CD4-positive, CD25-positive, alpha-beta regulatory T cell (primary cell): ENCODE measurements around the gene SHOX. TPM values are rescaled to one million over a fixed set of nuclear protein-coding genes. Genes with fewer than 3 reads are reported as not detected.
A peak's percentile ranks its signal among the peaks of the same experiment; 100 is the strongest.

Experiments
- ATAC-seq, 2 donors: fragments of 150-1000 bp; cut with Tn5 transposase; one replicate each; pipeline ENCODE4 v1.10.0; 2021; ENCODE audit warnings: low read depth in 2 of 2, moderate number of reproducible peaks in 2 of 2, moderate library complexity in 1 of 2
- DNase-seq, 3 donors: peaks; one replicate each; pipeline versions ENCODE4 v3.0.0 to v3.0.0-alpha.2; 2012 to 2022; ENCODE audit warnings: mixed read lengths in 1 of 3
- H3K27ac ChIP-seq: one replicate; pipeline ENCODE4 v1.7.0; 2013; ENCODE audit warnings: mild to moderate bottlenecking, low read length; ENCODE audit not compliant: insufficient read depth, poor library complexity, severe bottlenecking
- H3K27me3 ChIP-seq: one replicate; pipeline ENCODE4 v1.7.0; 2013; ENCODE audit warnings: low read length; ENCODE audit not compliant: control insufficient read depth, insufficient read depth
- H3K36me3 ChIP-seq: one replicate; pipeline ENCODE4 v1.7.0; 2013; ENCODE audit warnings: mild to moderate bottlenecking, low read length, moderate library complexity; ENCODE audit not compliant: control insufficient read depth, insufficient read depth
- H3K4me1 ChIP-seq: 2 replicates; pipeline ENCODE4 v1.7.0; 2013; ENCODE audit warnings: mild to moderate bottlenecking, low read length; ENCODE audit not compliant: insufficient read depth, control insufficient read depth, poor library complexity, severe bottlenecking
- H3K4me3 ChIP-seq: one replicate; pipeline ENCODE4 v1.7.0; 2013; ENCODE audit warnings: low read depth, mild to moderate bottlenecking, low read length, moderate library complexity
- H3K9me3 ChIP-seq, 2 experiments: 1 replicate in 1 of 2; 2 replicates in 1 of 2; pipeline ENCODE4 v1.7.0; 2013; ENCODE audit warnings: low read length in 2 of 2, mild to moderate bottlenecking in 1 of 2, moderate library complexity in 1 of 2; ENCODE audit not compliant: control insufficient read depth in 2 of 2
- H3K27ac Mint-ChIP-seq, 3 donors: one replicate each; pipeline ENCODE4 v1.8.0; 2020 to 2022; ENCODE audit warnings: mild to moderate bottlenecking in 3 of 3, mixed read lengths in 3 of 3, moderate library complexity in 2 of 3
- H3K27me3 Mint-ChIP-seq: one replicate; pipeline ENCODE4 v1.8.0; 2022; ENCODE audit warnings: mild to moderate bottlenecking, mixed read lengths
- H3K36me3 Mint-ChIP-seq: one replicate; pipeline ENCODE4 v1.8.0; 2020; ENCODE audit warnings: mixed read lengths
- H3K4me1 Mint-ChIP-seq, 4 donors: one replicate each; pipeline ENCODE4 v1.8.0; 2020 to 2022; ENCODE audit warnings: mixed read lengths in 4 of 4, mild to moderate bottlenecking in 1 of 4
- H3K4me3 Mint-ChIP-seq, 4 donors: one replicate each; pipeline ENCODE4 v1.8.0; 2020 to 2022; ENCODE audit warnings: mild to moderate bottlenecking in 4 of 4, mixed read lengths in 4 of 4, moderate library complexity in 3 of 4
- H3K9me3 Mint-ChIP-seq, 7 donors: one replicate each; pipeline ENCODE4 v1.8.0; 2020 to 2022; ENCODE audit warnings: mixed read lengths in 7 of 7, mild to moderate bottlenecking in 3 of 7, moderate library complexity in 2 of 7
- polyA plus RNA-seq, 4 donors: library from polyadenylated mRNA; unstranded; fragments of 300-500 nt; fragmentation: Illumina TruSeq; gene quantifications; one replicate each; pipeline ENCODE4 v1.2.3, GENCODE V29; 2021
- total RNA-seq: library from RNA; stranded (reverse); gene quantifications from one replicate; pipeline ENCODE4 v1.2.3, GENCODE V29; 2022

The SHOX gene
- total and polyA plus RNA-seq, 5 donors from 2014 or later = not detected

GRCh38 chrX:680062-680461 lies 49.5 kb downstream of the SHOX start:
- no peak overlapping the region for H3K27ac ChIP-seq
- H3K9me3 ChIP-seq = no peaks in the 10 kb centered on the region
- H3K27ac Mint-ChIP-seq = no peak overlapping the region
- DNase-seq = no peak
- H3K36me3 Mint-ChIP-seq = no peaks in the 10 kb centered on the region
- no peaks in the 10 kb centered on the region for H3K27me3 ChIP-seq
- peaks cover 0 to 12% (median 5%) of the 10 kb centered on the region in 7 donors for H3K9me3 Mint-ChIP-seq
- no peak overlapping the region for H3K4me3 ChIP-seq
- no peaks in the 10 kb centered on the region for H3K36me3 ChIP-seq
- H3K4me1 Mint-ChIP-seq = no peaks in the 10 kb centered on the region
- no peaks in the 10 kb centered on the region for H3K4me1 ChIP-seq
- no peaks in the 10 kb centered on the region for H3K27me3 Mint-ChIP-seq
- H3K4me3 Mint-ChIP-seq = no peak overlapping the region
- no peak for ATAC-seq

GRCh38 chrX:681989-682388 lies 51.4 kb downstream of the SHOX start:
- Histone ChIP-seq H3K9me3 (no peaks in the 10 kb centered on the region), H3K27ac (no peak overlapping the region), H3K4me3 (no peak overlapping the region), H3K4me1 (no peaks in the 10 kb centered on the region), H3K36me3 (no peaks in the 10 kb centered on the region), H3K27me3 (no peaks in the 10 kb centered on the region)
- DNase-seq = no peak
- Mint-ChIP-seq H3K27ac (no peak overlapping the region), H3K36me3 (no peaks in the 10 kb centered on the region), H3K27me3 (no peaks in the 10 kb centered on the region), H3K4me1 (no peaks in the 10 kb centered on the region), H3K9me3 (peaks cover 0 to 12% (median 5%) of the 10 kb centered on the region in 7 donors), H3K4me3 (no peak overlapping the region)
- no peak for ATAC-seq

GRCh38 chrX:682892-683291 lies 52.3 kb downstream of the SHOX start:
- DNase-seq (no peak), ATAC-seq (no peak)
- Histone ChIP-seq H3K4me1 (no peaks in the 10 kb centered on the region), H3K4me3 (no peak overlapping the region), H3K9me3 (no peaks in the 10 kb centered on the region), H3K36me3 (no peaks in the 10 kb centered on the region), H3K27ac (no peak overlapping the region), H3K27me3 (no peaks in the 10 kb centered on the region)
- Mint-ChIP-seq H3K4me1 (no peaks in the 10 kb centered on the region), H3K27ac (no peak overlapping the region), H3K4me3 (no peak overlapping the region), H3K27me3 (no peaks in the 10 kb centered on the region), H3K9me3 (peaks cover 0 to 12% (median 5%) of the 10 kb centered on the region in 7 donors), H3K36me3 (no peaks in the 10 kb centered on the region)

- ATAC-seq (no peak), DNase-seq (no peak)
- H3K27me3 ChIP-seq = no peaks in the 10 kb centered on the region
- Mint-ChIP-seq H3K36me3 (no peaks in the 10 kb centered on the region), H3K27me3 (no peaks in the 10 kb centered on the region), H3K9me3 (peaks cover 0 to 12% (median 5%) of the 10 kb centered on the region in 7 donors), H3K4me3 (no peak overlapping the region), H3K27ac (no peak overlapping the region), H3K4me1 (no peaks in the 10 kb centered on the region)
- H3K36me3 ChIP-seq = no peaks in the 10 kb centered on the region
- no peaks in the 10 kb centered on the region for H3K9me3 ChIP-seq
- no peaks in the 10 kb centered on the region for H3K4me1 ChIP-seq
- H3K27ac ChIP-seq = no peak overlapping the region
- no peak overlapping the region for H3K4me3 ChIP-seq
Measured at GRCh38 chrX:683576-683975, 53.0 kb downstream of the SHOX start.

- DNase-seq (no peak), ATAC-seq (no peak)
- H3K4me3 ChIP-seq = no peak overlapping the region
- no peaks in the 10 kb centered on the region for H3K4me1 ChIP-seq
- no peaks in the 10 kb centered on the region for H3K9me3 ChIP-seq
- no peaks in the 10 kb centered on the region for H3K27me3 ChIP-seq
- peaks cover 0 to 12% (median 3%) of the 10 kb centered on the region in 7 donors for H3K9me3 Mint-ChIP-seq
- no peaks in the 10 kb centered on the region for H3K36me3 Mint-ChIP-seq
- H3K4me1 Mint-ChIP-seq = no peaks in the 10 kb centered on the region
- H3K4me3 Mint-ChIP-seq = no peak overlapping the region
- no peak overlapping the region for H3K27ac Mint-ChIP-seq
- no peaks in the 10 kb centered on the region for H3K27me3 Mint-ChIP-seq
- no peaks in the 10 kb centered on the region for H3K36me3 ChIP-seq
- H3K27ac ChIP-seq = no peak overlapping the region
Measured at GRCh38 chrX:685120-686032, 54.8 kb downstream of the SHOX start.

- ATAC-seq = no peak
- Mint-ChIP-seq H3K9me3 (peaks cover 0 to 9% (median 4%) of the 10 kb centered on the region in 7 donors), H3K36me3 (no peaks in the 10 kb centered on the region), H3K4me3 (no peak overlapping the region), H3K27me3 (no peaks in the 10 kb centered on the region), H3K27ac (no peak overlapping the region), H3K4me1 (no peaks in the 10 kb centered on the region)
- no peak overlapping the region for H3K27ac ChIP-seq
- H3K9me3 ChIP-seq = no peaks in the 10 kb centered on the region
- H3K4me1 ChIP-seq = no peaks in the 10 kb centered on the region
- no peaks in the 10 kb centered on the region for H3K27me3 ChIP-seq
- no peak for DNase-seq
- no peak overlapping the region for H3K4me3 ChIP-seq
- no peaks in the 10 kb centered on the region for H3K36me3 ChIP-seq
Measured at GRCh38 chrX:689983-690382, 59.4 kb downstream of the SHOX start.

GRCh38 chrX:694800-695199 lies 64.2 kb downstream of the SHOX start:
- Mint-ChIP-seq H3K4me3 (no peak overlapping the region), H3K9me3 (peaks cover 0 to 23% (median 8%) of the 10 kb centered on the region in 7 donors), H3K27me3 (no peaks in the 10 kb centered on the region), H3K36me3 (no peaks in the 10 kb centered on the region), H3K4me1 (peaks cover 0 to 6% (median 2%) of the 10 kb centered on the region in 4 donors), H3K27ac (no peak overlapping the region)
- Histone ChIP-seq H3K9me3 (peaks cover 0 to 5% of the 10 kb centered on the region in 2 experiments), H3K27me3 (no peaks in the 10 kb centered on the region), H3K4me1 (no peaks in the 10 kb centered on the region), H3K27ac (no peak overlapping the region), H3K4me3 (no peak overlapping the region), H3K36me3 (no peaks in the 10 kb centered on the region)
- ATAC-seq (no peak), DNase-seq (no peak)

GRCh38 chrX:698206-698605 lies 67.6 kb downstream of the SHOX start:
- H3K4me3 ChIP-seq = no peak overlapping the region
- H3K36me3 Mint-ChIP-seq = no peaks in the 10 kb centered on the region
- no peaks in the 10 kb centered on the region for H3K27me3 Mint-ChIP-seq
- peaks cover 0 to 5% of the 10 kb centered on the region in 2 experiments for H3K9me3 ChIP-seq
- H3K9me3 Mint-ChIP-seq = peaks cover 0 to 27% (median 8%) of the 10 kb centered on the region in 7 donors
- H3K4me1 Mint-ChIP-seq = peaks cover 0 to 6% (median 2%) of the 10 kb centered on the region in 4 donors
- H3K4me1 ChIP-seq = no peaks in the 10 kb centered on the region
- DNase-seq (no peak), ATAC-seq (no peak)
- no peak overlapping the region for H3K27ac ChIP-seq
- H3K27me3 ChIP-seq = no peaks in the 10 kb centered on the region
- no peaks in the 10 kb centered on the region for H3K36me3 ChIP-seq
- H3K4me3 Mint-ChIP-seq = peak overlapping the region in 2 of 4 donors; percentile 15 to 28
- H3K27ac Mint-ChIP-seq = peak overlapping the region in 1 of 3 donors; percentile 66
